ENCODE results near the gene IKZF1.
"Not testable (repeated sequence)": the region's sequence is repeated elsewhere in the genome, so short reads cannot be mapped to it uniquely, and the experiment has no call there.

The IKZF1 gene

GRCh38 chr7:50331564-50332208 lies 27.2 kb downstream of the IKZF1 start:
- Histone ChIP-seq H3K4me3 (ENCODE audit: low read depth, low read length) (no peak overlapping the region), H3K4me1 (ENCODE audit: control insufficient read depth, insufficient read depth, low read length) (no peaks in the 10 kb centered on the region), H3K27me3 (ENCODE audit: control insufficient read depth, insufficient read depth, low read length) (no peaks in the 10 kb centered on the region), H3K36me3 (ENCODE audit: control insufficient read depth, insufficient read depth, low read length) (no peaks in the 10 kb centered on the region), H3K9me3 (ENCODE audit: control insufficient read depth, insufficient read depth, low read length) (no peaks in the 10 kb centered on the region), H3K9ac (ENCODE audit: low read depth, low read length) (no peak overlapping the region)

DNA sequence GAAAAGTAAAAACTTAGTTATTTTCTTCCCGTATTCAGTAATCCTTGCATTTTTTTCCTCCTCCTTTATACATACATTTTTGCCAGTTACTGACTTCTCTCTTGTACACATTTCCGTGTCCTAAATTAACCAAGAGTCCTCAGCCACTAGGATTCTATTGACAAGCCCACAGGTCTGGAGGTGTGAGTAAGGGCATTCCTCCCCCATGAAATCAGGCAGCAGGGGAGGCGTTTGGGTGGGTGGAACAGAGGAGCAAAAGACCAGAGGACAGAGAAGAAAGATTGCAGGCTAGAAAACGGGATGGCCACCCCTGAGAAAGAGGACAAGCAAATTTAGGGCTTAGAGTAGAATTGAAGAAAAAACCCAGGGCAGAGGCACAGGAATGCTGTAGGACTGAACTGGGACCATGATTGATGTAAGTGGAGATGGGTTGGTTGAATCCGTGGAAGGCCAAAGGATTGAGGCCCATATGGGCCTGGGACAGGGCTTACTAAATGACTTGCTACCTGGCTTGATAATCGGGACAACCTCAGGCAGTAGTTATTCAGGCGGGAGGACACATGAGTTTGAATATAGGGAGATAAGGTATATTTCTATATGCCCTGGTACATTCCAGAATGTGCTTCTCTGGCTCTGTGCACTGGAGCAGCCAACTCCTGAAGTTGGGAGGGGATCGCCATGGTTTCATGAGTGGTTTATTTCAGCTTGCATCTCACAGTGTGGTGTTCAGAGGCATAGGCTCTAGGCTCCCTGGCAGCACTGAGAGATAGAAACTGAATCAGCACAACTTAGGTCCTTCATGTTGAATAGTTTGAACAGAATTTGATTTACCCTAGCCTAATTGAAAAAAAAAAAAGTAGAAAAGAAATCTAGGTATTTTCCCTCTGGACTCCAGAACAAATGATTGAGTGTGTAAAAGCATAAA lies 28.0 kb downstream of the IKZF1 start:
- no peaks in the 10 kb centered on the region for H3K4me1 ChIP-seq (ENCODE audit: control insufficient read depth, insufficient read depth, low read length)
- H3K4me3 ChIP-seq (ENCODE audit: low read depth, low read length): no peak overlapping the region
- no peaks in the 10 kb centered on the region for H3K36me3 ChIP-seq (ENCODE audit: control insufficient read depth, insufficient read depth, low read length)
- H3K9me3 ChIP-seq (ENCODE audit: control insufficient read depth, insufficient read depth, low read length): no peaks in the 10 kb centered on the region
- no peak overlapping the region for H3K9ac ChIP-seq (ENCODE audit: low read depth, low read length)
- no peaks in the 10 kb centered on the region for H3K27me3 ChIP-seq (ENCODE audit: control insufficient read depth, insufficient read depth, low read length)

DNA sequence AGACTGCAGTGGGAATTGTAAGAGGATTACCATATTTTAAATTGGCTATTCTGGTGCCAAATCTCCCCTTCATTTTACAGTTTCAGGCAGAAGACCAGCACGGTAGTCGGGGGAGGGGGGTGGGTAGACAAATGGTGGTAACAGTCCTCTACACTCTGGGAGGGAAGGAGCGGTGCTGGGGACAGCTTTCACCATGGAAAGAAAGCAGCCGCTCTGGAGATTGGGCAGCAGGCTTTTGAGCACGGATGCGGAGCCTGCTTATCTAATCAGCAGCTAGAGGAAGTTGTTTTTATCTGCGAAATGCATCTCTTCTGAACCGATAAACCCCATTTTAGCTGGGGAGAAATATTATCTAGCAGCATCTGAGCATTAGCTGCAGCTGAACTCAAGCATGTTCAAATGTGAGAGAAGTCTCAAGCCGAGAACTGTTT lies 28.7 kb downstream of the IKZF1 start:
- H3K27me3 ChIP-seq (ENCODE audit: control insufficient read depth, insufficient read depth, low read length): no peaks in the 10 kb centered on the region
- H3K4me3 ChIP-seq (ENCODE audit: low read depth, low read length): no peak overlapping the region
- no peaks in the 10 kb centered on the region for H3K4me1 ChIP-seq (ENCODE audit: control insufficient read depth, insufficient read depth, low read length)
- no peak overlapping the region for H3K9ac ChIP-seq (ENCODE audit: low read depth, low read length)
- H3K9me3 ChIP-seq (ENCODE audit: control insufficient read depth, insufficient read depth, low read length): no peaks in the 10 kb centered on the region
- no peaks in the 10 kb centered on the region for H3K36me3 ChIP-seq (ENCODE audit: control insufficient read depth, insufficient read depth, low read length)

DNA sequence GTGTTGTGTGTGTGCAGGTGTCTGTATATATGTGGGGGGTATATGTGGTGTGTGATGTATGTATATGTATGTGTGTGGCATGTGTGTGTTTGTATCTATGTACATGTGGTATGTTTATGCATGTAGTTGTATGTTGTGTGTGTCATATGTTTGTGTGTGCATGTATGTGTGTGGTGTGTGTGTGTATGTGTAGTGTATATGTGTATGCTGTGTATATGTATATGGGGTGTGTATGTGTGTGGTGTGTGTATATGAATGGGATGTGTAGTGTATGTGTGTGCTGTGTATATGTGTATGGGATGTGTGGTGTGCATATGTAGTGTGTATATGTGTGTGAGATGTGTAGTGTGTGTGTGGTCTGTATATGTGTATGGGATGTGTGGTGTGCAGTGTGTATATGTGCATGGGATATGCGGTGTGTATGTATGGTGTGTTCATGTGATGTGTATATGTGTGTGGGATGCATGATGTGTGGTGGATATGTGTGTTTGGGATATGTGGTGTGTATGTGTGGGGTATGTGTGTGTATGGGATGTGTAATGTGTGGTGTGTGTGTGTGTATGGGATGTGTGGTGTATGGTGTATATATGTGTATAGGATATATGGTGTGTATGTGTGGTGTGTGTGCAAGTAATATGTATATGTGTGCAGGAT lies 30.0 kb downstream of the IKZF1 start:
- Histone ChIP-seq H3K27me3 (ENCODE audit: control insufficient read depth, insufficient read depth, low read length) (no peaks in the 10 kb centered on the region), H3K4me3 (ENCODE audit: low read depth, low read length) (no peak overlapping the region), H3K9ac (ENCODE audit: low read depth, low read length) (no peak overlapping the region), H3K4me1 (ENCODE audit: control insufficient read depth, insufficient read depth, low read length) (no peaks in the 10 kb centered on the region), H3K9me3 (ENCODE audit: control insufficient read depth, insufficient read depth, low read length) (no peaks in the 10 kb centered on the region), H3K36me3 (ENCODE audit: control insufficient read depth, insufficient read depth, low read length) (no peaks in the 10 kb centered on the region)

DNA sequence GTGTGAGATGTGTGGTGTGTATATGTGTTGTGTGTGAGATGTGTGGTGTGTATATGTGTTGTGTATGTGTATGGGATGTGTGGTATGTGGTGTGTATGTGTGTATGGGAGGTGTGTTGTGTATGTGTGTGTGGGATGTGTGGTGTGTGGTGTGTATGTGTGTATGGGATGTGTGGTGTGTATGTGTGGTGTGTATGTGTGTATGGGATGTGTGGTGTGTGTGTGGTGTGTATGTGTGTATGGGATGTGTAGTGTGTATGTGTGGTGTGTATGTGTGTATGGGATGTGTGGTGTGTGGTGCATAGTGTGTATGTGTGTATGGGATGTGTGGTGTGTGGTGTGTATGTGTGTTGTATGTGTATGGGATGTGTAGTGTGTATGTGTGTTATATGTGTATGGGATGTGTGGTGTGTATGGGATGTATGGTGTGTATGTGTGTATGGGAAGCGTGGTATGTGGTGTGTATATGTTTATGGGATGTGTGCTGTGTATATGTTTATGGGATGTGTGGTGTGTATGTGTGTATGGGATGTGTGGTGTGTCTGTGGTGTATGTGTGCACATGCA lies 30.8 kb downstream of the IKZF1 start:
- Histone ChIP-seq H3K27me3 (ENCODE audit: control insufficient read depth, insufficient read depth, low read length) (no peaks in the 10 kb centered on the region), H3K9me3 (ENCODE audit: control insufficient read depth, insufficient read depth, low read length) (no peaks in the 10 kb centered on the region), H3K4me1 (ENCODE audit: control insufficient read depth, insufficient read depth, low read length) (no peaks in the 10 kb centered on the region), H3K36me3 (ENCODE audit: control insufficient read depth, insufficient read depth, low read length) (no peaks in the 10 kb centered on the region), H3K9ac (ENCODE audit: low read depth, low read length) (no peak overlapping the region), H3K4me3 (ENCODE audit: low read depth, low read length) (no peak overlapping the region)

- Histone ChIP-seq H3K4me3 (ENCODE audit: low read depth, low read length) (no peak overlapping the region), H3K36me3 (ENCODE audit: control insufficient read depth, insufficient read depth, low read length) (no peaks in the 10 kb centered on the region), H3K9me3 (ENCODE audit: control insufficient read depth, insufficient read depth, low read length) (no peaks in the 10 kb centered on the region), H3K27me3 (ENCODE audit: control insufficient read depth, insufficient read depth, low read length) (no peaks in the 10 kb centered on the region), H3K4me1 (ENCODE audit: control insufficient read depth, insufficient read depth, low read length) (no peaks in the 10 kb centered on the region), H3K9ac (ENCODE audit: low read depth, low read length) (no peak overlapping the region)
These were observed 31.6 kb downstream of the IKZF1 start for GRCh38 chr7:50335795-50336754.

GRCh38 chr7:50336894-50337703 lies 32.6 kb downstream of the IKZF1 start:
- Histone ChIP-seq H3K27me3 (ENCODE audit: control insufficient read depth, insufficient read depth, low read length) (no peaks in the 10 kb centered on the region), H3K4me1 (ENCODE audit: control insufficient read depth, insufficient read depth, low read length) (no peaks in the 10 kb centered on the region), H3K9me3 (ENCODE audit: control insufficient read depth, insufficient read depth, low read length) (no peaks in the 10 kb centered on the region), H3K36me3 (ENCODE audit: control insufficient read depth, insufficient read depth, low read length) (no peaks in the 10 kb centered on the region), H3K4me3 (ENCODE audit: low read depth, low read length) (no peak overlapping the region), H3K9ac (ENCODE audit: low read depth, low read length) (no peak overlapping the region)

DNA sequence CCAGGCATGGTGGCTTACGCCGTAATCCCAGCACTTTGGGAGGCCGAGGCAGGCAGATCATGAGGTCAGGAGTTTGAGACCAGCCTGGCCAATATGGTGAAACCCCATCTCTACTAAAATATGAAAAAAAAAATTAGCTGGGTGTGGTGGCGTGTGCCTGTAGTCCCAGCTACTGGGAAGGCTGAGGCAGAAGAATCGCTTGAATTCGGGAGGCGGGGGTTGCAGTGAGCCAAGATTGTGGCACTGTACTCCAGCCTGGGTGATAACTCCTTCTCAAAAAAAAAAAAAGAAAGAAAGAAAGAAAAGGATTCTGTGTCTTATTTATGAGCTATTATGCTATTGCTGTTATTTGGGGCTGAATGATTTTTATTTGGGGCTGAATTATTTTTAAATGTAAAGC lies 35.0 kb downstream of the IKZF1 start:
- not testable (repeated sequence) for H3K9ac ChIP-seq (ENCODE audit: low read depth, low read length); H3K27me3 ChIP-seq (ENCODE audit: control insufficient read depth, insufficient read depth, low read length); H3K36me3 ChIP-seq (ENCODE audit: control insufficient read depth, insufficient read depth, low read length); H3K9me3 ChIP-seq (ENCODE audit: control insufficient read depth, insufficient read depth, low read length); H3K4me1 ChIP-seq (ENCODE audit: control insufficient read depth, insufficient read depth, low read length); H3K4me3 ChIP-seq (ENCODE audit: low read depth, low read length)

GRCh38 chr7:50339990-50340500 lies 35.5 kb downstream of the IKZF1 start:
- Histone ChIP-seq H3K9ac (ENCODE audit: low read depth, low read length) (no peak overlapping the region), H3K4me1 (ENCODE audit: control insufficient read depth, insufficient read depth, low read length) (no peaks in the 10 kb centered on the region), H3K9me3 (ENCODE audit: control insufficient read depth, insufficient read depth, low read length) (no peaks in the 10 kb centered on the region), H3K27me3 (ENCODE audit: control insufficient read depth, insufficient read depth, low read length) (no peaks in the 10 kb centered on the region), H3K4me3 (ENCODE audit: low read depth, low read length) (no peak overlapping the region), H3K36me3 (ENCODE audit: control insufficient read depth, insufficient read depth, low read length) (no peaks in the 10 kb centered on the region)

DNA sequence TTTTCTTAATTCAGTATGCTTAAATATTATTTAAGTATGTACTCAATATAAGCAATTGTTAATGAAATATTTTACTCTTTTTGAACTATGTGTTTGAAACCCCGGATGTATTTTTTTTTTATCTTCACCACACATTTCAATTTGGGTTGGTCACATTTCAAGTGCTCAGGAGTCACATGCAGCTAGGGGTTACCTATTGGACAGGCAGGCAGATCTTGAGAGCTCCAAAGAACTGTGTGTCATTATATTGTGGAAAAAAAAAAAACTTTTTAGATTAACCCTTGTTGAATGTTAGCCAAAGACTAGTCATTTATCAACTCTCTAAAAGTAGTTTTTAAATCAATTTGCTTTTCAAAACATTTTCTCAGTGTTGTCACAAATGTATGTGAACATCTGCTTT lies 37.2 kb downstream of the IKZF1 start:
- Histone ChIP-seq H3K9me3 (ENCODE audit: control insufficient read depth, insufficient read depth, low read length) (no peaks in the 10 kb centered on the region), H3K4me1 (ENCODE audit: control insufficient read depth, insufficient read depth, low read length) (no peaks in the 10 kb centered on the region), H3K9ac (ENCODE audit: low read depth, low read length) (no peak overlapping the region), H3K27me3 (ENCODE audit: control insufficient read depth, insufficient read depth, low read length) (no peaks in the 10 kb centered on the region), H3K4me3 (ENCODE audit: low read depth, low read length) (no peak overlapping the region), H3K36me3 (ENCODE audit: control insufficient read depth, insufficient read depth, low read length) (no peaks in the 10 kb centered on the region)

Measured in iPS-15b (cell line).